Heart right ventricle (tissue), 16 donors: ENCODE measurements around the gene CD6. TPM values are rescaled to one million over a fixed set of nuclear protein-coding genes. Genes with fewer than 3 reads are reported as not detected.
A peak's percentile ranks its signal among the peaks of the same experiment; 100 is the strongest.

ENCODE experiments used
- ATAC-seq, 8 donors: fragments of 200-7000 bp; cut with Tn5 transposase; one replicate each; pipeline ENCODE4 v1.9.1; 2020; ENCODE audit warnings: mild to moderate bottlenecking in 8 of 8, moderate library complexity in 8 of 8, moderate number of reproducible peaks in 1 of 8
- DNase-seq, 2 donors: peaks; one replicate each; pipeline ENCODE4 v3.0.0-alpha.2; 2020
- H3K27ac ChIP-seq, 10 donors: fragments of 200-600 bp; sonication (generic) in 2 of 10; one replicate each; pipeline versions ENCODE4 v1.5.0 to v1.8.0; 2020 to 2022; ENCODE audit warnings: mild to moderate bottlenecking in 3 of 10
- H3K27me3 ChIP-seq, 7 donors: fragments of 200-600 bp; one replicate each; pipeline ENCODE4 v1.8.0; 2021 to 2022; ENCODE audit warnings: mild to moderate bottlenecking in 2 of 7
- H3K36me3 ChIP-seq, 9 donors: fragments of 200-600 bp; sonication (generic) in 1 of 9; one replicate each; pipeline versions ENCODE4 v1.5.0 to v1.8.0; 2020 to 2022; ENCODE audit warnings: mild to moderate bottlenecking in 2 of 9
- H3K4me1 ChIP-seq, 9 donors: fragments of 200-600 bp; sonication (generic) in 1 of 9; one replicate each; pipeline versions ENCODE4 v1.5.0 to v1.8.0; 2020 to 2022; ENCODE audit warnings: mild to moderate bottlenecking in 4 of 9
- H3K4me3 ChIP-seq, 10 donors: fragments of 200-600 bp; sonication (generic) in 2 of 10; one replicate each; pipeline versions ENCODE4 v1.5.0 to v1.8.0; 2020 to 2022; ENCODE audit warnings: mild to moderate bottlenecking in 7 of 10, moderate library complexity in 2 of 10
- H3K9me3 ChIP-seq, 11 donors: fragments of 200-600 bp in 10 of 11; sonication (generic) in 2 of 11; one replicate each; pipeline versions ENCODE4 v1.5.0 to v1.8.0; 2013 to 2022; ENCODE audit warnings: mild to moderate bottlenecking in 2 of 11, control low read depth in 1 of 11, moderate library complexity in 1 of 11
- CTCF ChIP-seq, 9 donors: fragments of 200-600 bp; sonication (generic) in 2 of 9; IDR thresholded peaks; one replicate each; pipeline versions ENCODE4 v1.5.0 to v1.8.0; 2021 to 2022; ENCODE audit warnings: antibody characterized with exemption in 9 of 9, mild to moderate bottlenecking in 5 of 9, moderate library complexity in 1 of 9
- WGBS, 2 donors: extraction: QIAGEN DNeasy Blood & Tissue Kit; methylation state at CpG; one replicate each; pipeline ENCODE4 v1.1.7; 2013; ENCODE audit warnings: inconsistent platforms in 1 of 2; 5-methylcytosine and 5-hydroxymethylcytosine counted together
- intact Hi-C, 10 donors: fragments of 100-400 bp; cut with DNase I; formaldehyde crosslinking; loops; one replicate each; pipeline versions ENCODE4 v1.11.1 to v1.14.2; 2022
- polyA plus RNA-seq, 2 donors: library from polyadenylated mRNA; stranded (reverse); fragments of 200-250 nt; gene quantifications; one replicate each; pipeline ENCODE4 v1.2.3, GENCODE V29; 2013
- total RNA-seq, 10 donors: library from RNA; stranded (reverse); fragmentation: NEBNext Ultra II Directional in 3 of 10; extraction: Animal tissue kit (Norgen Biotek cat#: 25700) in 3 of 10; gene quantifications; one replicate each; pipeline versions ENCODE4 v1.2.1 to v1.2.4, GENCODE V29; 2021 to 2023
- donor health status: Arrhythmogenic right ventricular cardiomyopathy.
- donor health status: ischemic (EF 13 %, LVEDD 7.1; RV severe dilation, severe dysfunction).
- donor health status: healthy with polysubstance abuse.
- donor health status: DM: no; HTN: yes; CAD: no.
- donor health status: DM: no; HTN: no; CAD: no.
- donor health status: ischemic (EF 25% LVEDD 6.9; RV normal size, moderate dysfunction).
- donor health status: ischemic (EF 25% LVEDD 5.7; RV mildly dilated, moderate dysfunction).
- donor health status: healthy.
- donor health status: DM: yes; HTN: yes; CAD: no.
- donor health status: Ischemic cardiomyopathy.
- donor health status: ischemic (EF 35%, LVEDD 5.7; RV mildly dilated, moderate dysfunction).
- donor health status: nonischemic (EF 11% LVEDD 7.7; RV severe dilation, severe dysfunction).
- donor health status: DM: yes; HTN: yes; CAD: no.
- donor health status: PGD.
- donor health status: ischemic (EF 29% LVEDD 5.4; RV normal size, mild dysfunction).
- donor health status: nonischemic (EF 23%, LVEDD 6.1; RV moderate dilation, normal function).

CD6 gene
- total and polyA plus RNA-seq, 12 donors, result 0.07 to 4.5 (median 0.34) TPM; not detected in 1

- ATAC-seq (no peak), DNase-seq (no peak)
- H3K9me3 ChIP-seq, result no peaks in the 10 kb centered on the region
- no peak overlapping the region for H3K4me3 ChIP-seq
- H3K36me3 ChIP-seq, result no peaks in the 10 kb centered on the region
- 92 to 93% methylated on average over 9 of the region's 9 CpGs for WGBS, 2 donors
- intact Hi-C loops, result no loop called here
- peaks cover 0 to 13% (median 3%) of the 10 kb centered on the region in 9 donors for H3K4me1 ChIP-seq
- H3K27ac ChIP-seq, result no peak overlapping the region
- H3K27me3 ChIP-seq, result peaks cover 0 to 68% (median 27%) of the 10 kb centered on the region in 7 donors
- TF ChIP-seq CTCF (IDR thresholded peaks at IDR 0.05), result no peak
Measured at GRCh38 chr11:61019832-61020405, 48.4 kb downstream of the CD6 start.

GRCh38 chr11:61020551-61021235, 49.2 kb downstream of the CD6 start:
- Histone ChIP-seq H3K36me3 (no peaks in the 10 kb centered on the region), H3K9me3 (no peaks in the 10 kb centered on the region), H3K4me1 (peaks cover 0 to 15% (median 5%) of the 10 kb centered on the region in 9 donors), H3K27me3 (peaks cover 0 to 64% (median 27%) of the 10 kb centered on the region in 7 donors), H3K27ac (no peak overlapping the region), H3K4me3 (no peak overlapping the region)
- DNase-seq (no peak), ATAC-seq (no peak)
- no peak for TF ChIP-seq CTCF (IDR thresholded peaks at IDR 0.05)
- WGBS, 2 donors, result 95 to 96% methylated on average over 10 of the region's 10 CpGs
- intact Hi-C loops, result no loop called here

- Histone ChIP-seq H3K4me3 (no peak overlapping the region), H3K36me3 (no peaks in the 10 kb centered on the region), H3K4me1 (peaks cover 0 to 25% (median 15%) of the 10 kb centered on the region in 9 donors), H3K9me3 (no peaks in the 10 kb centered on the region), H3K27ac (peak overlapping the region in 1 of 10 donors; percentile 20), H3K27me3 (peaks cover 0 to 55% (median 23%) of the 10 kb centered on the region in 7 donors)
- intact Hi-C loops, result no loop called here
- ATAC-seq (no peak), DNase-seq (no peak)
- WGBS, 2 donors, result 27 to 31% methylated on average over 14 of the region's 14 CpGs
- TF ChIP-seq CTCF (IDR thresholded peaks at IDR 0.05), result no peak
Measured at GRCh38 chr11:61021661-61022212, 50.3 kb downstream of the CD6 start.

GRCh38 chr11:61022311-61023085, 51.0 kb downstream of the CD6 start:
- ATAC-seq, result peak in 4 of 8 donors; percentile 12 to 48 (median 26)

More at GRCh38 chr11:61022311-61023085, 51.0 kb downstream of the CD6 start:
- WGBS, 2 donors, result 51 to 61% methylated on average over 10 of the region's 10 CpGs
- peak overlapping the region in 1 of 10 donors; percentile 20 for H3K27ac ChIP-seq
- DNase-seq, result no peak
- H3K4me1 ChIP-seq, result peaks cover 0 to 27% (median 22%) of the 10 kb centered on the region in 9 donors
- H3K36me3 ChIP-seq, result no peaks in the 10 kb centered on the region
- no peak overlapping the region for H3K4me3 ChIP-seq
- intact Hi-C loops, result no loop called here
- peaks cover 0 to 48% (median 23%) of the 10 kb centered on the region in 7 donors for H3K27me3 ChIP-seq
- TF ChIP-seq CTCF (IDR thresholded peaks at IDR 0.05), result no peak
- H3K9me3 ChIP-seq, result no peaks in the 10 kb centered on the region
